HG02588 (cell line): ENCODE results near the gene LUC7L.

ENCODE experiments used
- ATAC-seq: cut with Tn5 transposase; IDR thresholded peaks from one replicate; pipeline ENCODE4 v1.9.1; 2021; ENCODE audit warnings: mild to moderate bottlenecking, moderate library complexity; ENCODE audit not compliant: unreplicated experiment

Gene LUC7L

DNA sequence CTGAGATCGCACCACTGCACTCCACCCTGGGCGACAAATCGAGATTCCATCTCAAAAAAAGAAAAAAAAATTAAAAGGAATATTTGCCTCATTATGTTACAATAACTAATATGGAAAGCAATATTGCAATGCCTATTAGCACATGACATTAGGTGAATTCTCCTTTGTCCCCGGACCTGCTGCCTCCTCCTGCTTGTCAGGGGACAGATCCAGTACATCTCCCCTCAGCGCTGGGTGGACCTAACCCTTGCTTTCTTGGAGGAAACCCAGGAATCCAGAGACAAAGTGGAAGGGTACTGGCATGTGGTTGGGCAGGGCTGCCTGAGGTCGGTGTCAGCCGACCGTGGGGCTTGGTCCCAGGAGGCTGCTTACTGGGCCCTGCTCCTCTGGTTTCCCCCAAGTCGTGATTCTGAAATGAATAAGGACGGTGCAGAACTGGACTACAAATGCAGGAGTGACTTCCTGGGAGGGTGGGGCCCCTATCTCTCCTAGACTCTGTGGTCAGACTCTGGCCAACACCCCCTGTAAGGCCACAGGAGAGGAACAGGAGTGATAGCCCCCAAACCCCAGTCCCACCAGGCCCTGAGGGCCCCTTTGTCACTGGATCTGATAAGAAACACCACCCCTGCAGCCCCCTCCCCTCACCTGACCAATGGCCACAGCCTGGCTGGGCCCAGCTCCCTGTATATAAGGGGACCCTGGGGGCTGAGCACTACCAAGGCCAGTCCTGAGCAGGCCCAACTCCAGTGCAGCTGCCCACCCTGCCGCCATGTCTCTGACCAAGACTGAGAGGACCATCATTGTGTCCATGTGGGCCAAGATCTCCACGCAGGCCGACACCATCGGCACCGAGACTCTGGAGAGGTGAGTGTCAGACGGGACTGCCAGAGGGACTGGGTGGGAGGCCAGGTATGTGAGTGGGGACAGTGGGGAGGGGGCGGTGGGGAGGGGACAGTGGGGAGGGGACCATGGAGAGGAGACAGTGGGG lies 76.8 kb downstream of the LUC7L start, which contains the start of gene HBZ:
TSS of gene HBZ (plus strand) at position 504 of the 988 bp plus-strand sequence. CDS start at position 770, 266 bp downstream.
- ATAC-seq: no peak

DNA sequence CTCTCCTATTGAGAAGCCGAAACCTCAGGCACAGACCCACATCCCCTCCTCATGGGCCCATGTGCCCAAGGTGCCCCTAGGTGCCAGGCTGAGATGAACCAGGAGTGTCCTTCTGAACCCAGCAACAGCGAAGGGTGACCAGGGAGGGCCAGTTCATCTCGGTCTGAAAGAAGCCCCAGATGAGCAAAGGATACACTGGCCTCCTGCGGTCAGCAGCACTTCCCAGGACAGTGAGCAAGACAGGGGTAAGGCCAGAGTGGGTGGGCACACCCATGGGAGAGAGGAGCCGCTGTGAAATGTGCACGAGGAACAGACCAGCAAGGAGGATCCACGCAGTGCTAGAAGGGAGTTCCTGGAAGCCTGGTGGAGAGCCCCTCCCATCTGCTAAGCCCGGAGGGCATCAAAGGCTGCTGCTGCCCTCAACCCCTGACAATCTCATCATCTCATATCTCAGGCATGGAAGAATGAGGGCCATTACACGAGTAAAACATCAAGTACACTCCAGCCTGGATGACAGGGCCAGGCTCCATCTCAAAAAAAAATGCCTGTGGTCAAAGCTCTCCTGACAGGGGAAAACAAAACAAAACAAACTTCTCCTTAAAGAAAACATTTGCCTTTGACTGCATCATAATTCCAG lies 80.1 kb downstream of the LUC7L start:
- no peak for ATAC-seq

DNA sequence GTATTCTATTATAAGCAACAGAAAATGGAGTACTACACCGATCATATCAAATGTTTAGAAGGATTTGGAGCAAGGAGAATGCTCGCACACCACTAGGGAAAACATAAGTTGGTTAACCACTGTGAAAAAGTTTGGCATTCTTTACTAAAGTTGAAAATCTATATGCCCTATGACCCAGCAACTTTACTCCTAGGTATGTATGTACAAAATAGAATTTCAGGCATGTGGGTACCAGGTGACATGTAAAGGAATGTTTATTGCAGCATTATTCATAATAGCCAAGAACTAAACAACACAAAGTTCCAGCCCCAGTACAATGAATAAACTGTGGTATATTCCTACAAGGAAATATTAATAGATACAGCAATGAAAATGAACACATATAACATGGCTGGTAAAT lies 82.6 kb downstream of the LUC7L start:
- no peak for ATAC-seq

DNA sequence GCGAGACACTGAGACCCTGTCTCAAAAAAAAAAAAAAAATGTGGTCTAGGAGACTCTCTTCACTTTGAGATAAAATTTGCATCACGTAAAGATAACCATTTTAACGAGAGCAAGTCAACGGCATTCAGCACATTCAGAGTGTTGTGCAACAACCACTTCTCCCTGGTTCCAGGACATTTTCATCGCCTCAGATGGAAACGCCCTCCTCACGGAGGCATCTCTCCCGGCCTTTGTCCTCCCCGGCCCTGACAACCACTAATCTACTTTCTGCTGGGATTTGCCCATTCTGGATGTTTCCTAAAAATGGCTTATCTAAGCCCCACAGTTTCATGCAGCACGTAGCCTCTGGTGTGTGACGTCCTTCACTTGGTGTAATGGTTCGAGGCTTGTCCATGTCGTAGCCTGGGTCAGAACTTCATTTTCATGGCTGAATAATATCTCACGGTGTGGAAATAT lies 84.4 kb downstream of the LUC7L start:
- no peak for ATAC-seq

DNA sequence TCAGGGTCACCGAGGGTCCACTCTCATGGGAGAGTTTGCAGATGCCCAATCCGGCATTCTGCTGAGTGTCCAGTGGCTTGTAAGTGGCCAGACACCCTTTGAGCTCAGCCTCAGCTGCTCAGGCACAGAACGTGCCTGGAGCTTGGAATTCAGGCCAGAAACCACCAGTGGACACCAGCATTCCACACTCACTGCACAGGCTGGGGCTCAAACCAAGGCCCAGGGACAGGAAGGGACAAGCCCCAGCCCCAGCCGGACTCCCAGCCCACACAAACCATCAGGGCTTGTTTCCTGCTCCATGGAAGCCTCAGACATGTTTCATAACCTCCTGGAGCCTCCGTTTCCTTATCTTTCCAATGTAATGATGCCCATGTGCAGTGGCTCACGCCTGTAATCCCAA lies 85.8 kb downstream of the LUC7L start:
- no peak for ATAC-seq

DNA sequence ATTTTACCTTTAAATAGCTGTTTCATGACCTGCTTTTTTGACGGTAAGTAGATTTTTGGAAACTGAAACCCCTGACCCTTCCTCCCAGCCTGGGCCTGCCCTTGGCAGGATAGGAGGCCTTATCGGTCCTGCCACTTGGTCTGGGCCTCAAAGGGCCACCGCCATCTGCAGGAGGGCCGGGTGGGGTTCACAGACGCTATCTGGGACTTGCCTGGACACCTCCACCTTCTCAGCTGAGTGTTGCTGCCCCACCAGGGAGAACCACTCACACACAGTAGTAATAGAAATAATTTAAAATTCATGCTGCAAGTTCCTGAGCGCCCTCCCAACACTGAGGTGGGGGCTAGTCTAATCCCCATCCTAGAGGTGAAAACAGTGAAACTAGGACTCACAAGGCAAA lies 86.2 kb downstream of the LUC7L start:
- ATAC-seq: no peak

DNA sequence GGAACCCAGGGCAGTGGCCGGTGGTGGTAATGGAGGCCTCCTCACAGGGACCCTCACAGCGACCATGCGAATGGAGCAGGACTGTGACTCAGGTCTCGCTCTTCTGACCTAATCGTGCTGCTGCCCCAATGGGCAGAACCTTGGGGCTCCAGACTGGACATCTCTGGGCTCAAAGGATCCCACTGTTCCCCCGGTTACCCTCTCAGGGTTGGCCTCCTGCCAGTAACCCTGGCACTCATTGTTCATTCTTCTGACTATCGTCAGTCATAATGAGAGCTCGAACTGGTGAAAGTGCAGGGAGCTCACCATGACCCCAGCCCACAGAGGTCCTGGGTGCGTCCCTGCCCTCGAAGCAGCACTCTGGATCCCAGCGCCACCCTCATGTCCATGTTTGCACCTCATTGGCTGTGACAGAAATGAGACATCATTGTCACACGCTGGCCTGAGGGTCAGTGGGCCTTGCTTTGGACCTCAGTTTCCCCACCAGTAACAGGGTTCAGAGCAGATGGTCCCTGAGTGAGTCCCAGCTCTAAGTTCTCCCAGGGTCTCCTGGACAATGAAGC lies 86.8 kb downstream of the LUC7L start:
- no peak for ATAC-seq

DNA sequence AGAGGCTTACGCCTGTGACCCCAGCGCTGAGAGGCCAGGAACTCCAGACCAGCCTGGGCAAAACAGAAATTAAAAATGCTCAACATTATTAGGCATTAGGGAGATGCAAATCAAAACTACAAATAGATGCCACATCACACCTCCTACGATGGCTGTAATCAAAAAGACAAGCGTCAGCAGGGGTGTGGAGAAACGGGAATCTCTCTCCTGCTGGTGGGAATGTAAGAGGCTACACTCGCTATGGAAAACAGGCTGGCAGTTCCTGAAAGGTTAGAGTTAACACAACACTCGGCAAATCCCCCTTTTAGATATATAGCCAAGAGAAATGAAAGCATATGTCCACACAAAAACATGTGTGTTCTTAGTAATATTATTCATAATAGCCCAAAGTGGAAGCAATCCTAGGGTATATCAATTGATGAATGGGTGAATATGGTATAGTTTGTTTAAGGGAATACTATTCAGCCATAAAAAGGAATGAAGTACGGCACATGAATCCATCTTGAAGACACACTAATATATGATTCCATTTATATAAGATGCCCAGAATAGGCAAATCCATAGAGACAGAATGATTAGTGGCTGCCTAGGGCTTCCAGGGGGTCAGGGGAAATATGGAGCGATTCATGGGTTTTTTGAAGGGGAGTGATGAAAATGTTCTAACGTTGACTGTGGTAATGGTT lies 88.9 kb downstream of the LUC7L start:
- no peak for ATAC-seq
